IMR-90 (cell line): ENCODE measurements around the gene DNAJC25. TPM values are rescaled to one million over a fixed set of nuclear protein-coding genes. Genes with fewer than 3 reads are reported as not detected.

ENCODE experiments used
- ATAC-seq: fragments of 200-7000 bp; cut with Tn5 transposase; 2 replicates; pipeline ENCODE4 v1.9.1; 2020; ENCODE audit warnings: low read depth, mild to moderate bottlenecking, moderate library complexity
- BruUV-seq: library from RNA; stranded (reverse); fragments of 400-500 nt; replicated peaks from 2 replicates; lab custom pipeline; 2021; lab: Mats Ljungman, UMichigan
- CTCF ChIA-PET: fragments of 300-600 bp; formaldehyde crosslinking; extraction: SDS; loops from one replicate; lab custom pipeline; 2021; ENCODE audit warnings: antibody characterized with exemption; lab: Yijun Ruan, JAX
- POLR2A ChIA-PET: fragments of 300-600 bp; sonication (Branson Sonifier 250); formaldehyde crosslinking; loops from one replicate; lab custom pipeline; 2022; ENCODE audit warnings: antibody characterized with exemption; ENCODE audit not compliant: unreplicated experiment; lab: Charles Lee
- DNase-seq: peaks from one replicate; pipeline ENCODE4 v3.0.0; 2013
- H2AFZ ChIP-seq: replicated peaks from 2 replicates; pipeline ENCODE3; 2013; ENCODE audit warnings: low read length, mild to moderate bottlenecking; ENCODE audit not compliant: poor library complexity
- H2AK5ac ChIP-seq: 2 replicates; pipeline ENCODE4 v1.6.1; 2013; ENCODE audit warnings: low read depth, low read length, inconsistent platforms
- H2AK9ac ChIP-seq: replicated peaks from 2 replicates; pipeline ENCODE3; 2013; ENCODE audit warnings: mild to moderate bottlenecking, low read depth, low read length, moderate library complexity; ENCODE audit not compliant: poor library complexity
- H2BK120ac ChIP-seq: 2 replicates; pipeline ENCODE4 v1.6.1; 2013; ENCODE audit warnings: low read depth, low read length, inconsistent platforms
- H2BK15ac ChIP-seq: 3 replicates; pipeline ENCODE4 v1.6.1; 2013; ENCODE audit warnings: low read depth, low read length, inconsistent platforms
- H2BK20ac ChIP-seq: 2 replicates; pipeline ENCODE4 v1.6.1; 2013; ENCODE audit warnings: low read depth, mild to moderate bottlenecking, inconsistent platforms, low read length, moderate library complexity
- H2BK5ac ChIP-seq: 2 replicates; pipeline ENCODE4 v1.6.1; 2013; ENCODE audit warnings: mild to moderate bottlenecking, low read depth, low read length, inconsistent platforms; ENCODE audit not compliant: poor library complexity, severe bottlenecking
- H3K14ac ChIP-seq: replicated peaks from 2 replicates; pipeline ENCODE4 v1.6.1; 2013; ENCODE audit warnings: low read depth, low read length, inconsistent platforms
- H3K18ac ChIP-seq: 2 replicates; pipeline ENCODE4 v1.6.1; 2013; ENCODE audit warnings: low read depth, low read length, control low read depth
- H3K23ac ChIP-seq: 2 replicates; pipeline ENCODE4 v1.6.1; 2013; ENCODE audit warnings: low read depth, low read length, inconsistent platforms
- H3K27ac ChIP-seq: 2 replicates; pipeline ENCODE4 v1.5.1; 2013; ENCODE audit warnings: mild to moderate bottlenecking, control low read depth, low read length; ENCODE audit not compliant: insufficient read depth
- H3K27me3 ChIP-seq: 2 replicates; pipeline ENCODE4 v1.6.1; 2013; ENCODE audit warnings: low read length; ENCODE audit not compliant: control insufficient read depth, insufficient read depth
- H3K36me3 ChIP-seq: 2 replicates; pipeline ENCODE4 v1.6.1; 2013; ENCODE audit warnings: low read length, mixed read lengths; ENCODE audit not compliant: control insufficient read depth, insufficient read depth
- H3K4ac ChIP-seq: 2 replicates; pipeline ENCODE4 v1.6.1; 2013; ENCODE audit warnings: low read depth, low read length, inconsistent platforms
- H3K4me1 ChIP-seq: 2 replicates; pipeline ENCODE4 v1.6.1; 2013; ENCODE audit warnings: low read length, mixed read lengths; ENCODE audit not compliant: control insufficient read depth, insufficient read depth
- H3K4me2 ChIP-seq: 2 replicates; pipeline ENCODE4 v1.6.1; 2013; ENCODE audit warnings: low read depth, mild to moderate bottlenecking, control low read depth, low read length, moderate library complexity
- H3K4me3 ChIP-seq: 2 replicates; pipeline ENCODE4 v1.5.1; 2013; ENCODE audit warnings: low read depth, mild to moderate bottlenecking, control low read depth, low read length, moderate library complexity; ENCODE audit not compliant: insufficient read depth
- H3K56ac ChIP-seq: 2 replicates; pipeline ENCODE4 v1.6.1; 2013; ENCODE audit warnings: low read length, inconsistent platforms; ENCODE audit not compliant: insufficient read depth; ENCODE audit errors: extremely low read depth
- H3K79me1 ChIP-seq, 2 experiments: 2 replicates each; pipeline ENCODE4 v1.6.1; 2013; ENCODE audit warnings: low read length in 2 of 2, inconsistent platforms in 1 of 2, low read depth in 1 of 2
- H3K9ac ChIP-seq: 2 replicates; pipeline ENCODE4 v1.6.1; 2013; ENCODE audit warnings: low read depth, low read length, control low read depth
- H3K9me1 ChIP-seq: 2 replicates; pipeline ENCODE4 v1.6.1; 2013; ENCODE audit warnings: low read length, inconsistent platforms; ENCODE audit not compliant: insufficient read depth
- H3K9me3 ChIP-seq: 2 replicates; pipeline ENCODE4 v1.6.1; 2013; ENCODE audit warnings: low read length; ENCODE audit not compliant: control insufficient read depth, insufficient read depth
- H4K20me1 ChIP-seq: 2 replicates; pipeline ENCODE4 v1.6.1; 2013; ENCODE audit warnings: low read length, inconsistent platforms; ENCODE audit not compliant: insufficient read depth
- H4K5ac ChIP-seq: 2 replicates; pipeline ENCODE4 v1.6.1; 2013; ENCODE audit warnings: mild to moderate bottlenecking, low read depth, low read length, control low read depth
- H4K8ac ChIP-seq, 2 experiments: 2 replicates each; pipeline ENCODE4 v1.6.1; 2013; ENCODE audit warnings: low read depth in 2 of 2, low read length in 2 of 2, control low read depth in 1 of 2, inconsistent platforms in 1 of 2
- H4K91ac ChIP-seq: 2 replicates; pipeline ENCODE4 v1.6.1; 2013; ENCODE audit warnings: low read depth, low read length, inconsistent platforms; ENCODE audit not compliant: insufficient read depth
- RAD21 ChIP-seq: IDR thresholded peaks from 2 replicates; pipeline ENCODE4 v1.6.1; 2012; ENCODE audit warnings: low read length, improper control_type of control experiment
- SMC3 ChIP-seq: fragments of 150-350 bp; IDR thresholded peaks from 2 replicates; pipeline ENCODE4 v1.6.1; 2016; ENCODE audit warnings: low read depth, mild to moderate bottlenecking, antibody characterized with exemption, low read length, moderate library complexity
- WGBS, 2 experiments: methylation state at CpG; one replicate each; pipeline versions ENCODE4 v1.1.5 to v1.1.7; 2013; ENCODE audit warnings: missing lambda C conversion rate in 2 of 2; ENCODE audit not compliant: insufficient read length in 1 of 2; ENCODE audit errors: extremely low coverage in 2 of 2; 5-methylcytosine and 5-hydroxymethylcytosine counted together
- dilution Hi-C: fragments of 300-500 bp; cut with HindIII; formaldehyde crosslinking; loops from one replicate; pipeline ENCODE4 v1.14.3; 2018; ENCODE audit warnings: low sequenced_read_pairs; ENCODE audit not compliant: unreplicated experiment
- in situ Hi-C: fragments of 300-500 bp; cut with MboI; formaldehyde crosslinking; loops from 3 replicates; pipeline ENCODE4 v1.14.3; 2019; ENCODE audit warnings: low sequenced_read_pairs, inconsistent platforms, mixed read lengths
- intact Hi-C: fragments of 100-400 bp; cut with micrococcal nuclease; formaldehyde crosslinking; loops from 2 replicates; pipeline ENCODE4 v1.10.0; 2022
- polyA plus RNA-seq, 3 experiments: library from polyadenylated mRNA; depleted of rRNA; stranded (reverse); fragments of >200 nt; gene quantifications; 2 replicates each; pipeline ENCODE4 v1.2.3, GENCODE V29; 2012; ENCODE audit warnings: low replicate concordance in 1 of 3
- total RNA-seq: library from RNA; depleted of rRNA; stranded (reverse); fragments of >200 nt; gene quantifications from 2 replicates; pipeline ENCODE4 v1.2.3, GENCODE V29; 2012
- TF ChIP-seq, protein P1 (sequence below): fragments of 150-350 bp; IDR thresholded peaks from 2 replicates; pipeline ENCODE4 v1.6.1; 2016; ENCODE audit warnings: low read depth, mild to moderate bottlenecking, low read length, moderate library complexity, borderline replicate concordance
- TF ChIP-seq, protein P2 (sequence below): conservative IDR thresholded peaks from 2 replicates; pipeline ENCODE4 v1.5.1; 2012; ENCODE audit warnings: mild to moderate bottlenecking, low read depth, low read length, improper control_type of control experiment

The DNAJC25 gene
- total and polyA plus RNA-seq, 2 of the 4 experiments (the other 2 are of a cell fraction), result 3.2 to 6.6 TPM

DNA sequence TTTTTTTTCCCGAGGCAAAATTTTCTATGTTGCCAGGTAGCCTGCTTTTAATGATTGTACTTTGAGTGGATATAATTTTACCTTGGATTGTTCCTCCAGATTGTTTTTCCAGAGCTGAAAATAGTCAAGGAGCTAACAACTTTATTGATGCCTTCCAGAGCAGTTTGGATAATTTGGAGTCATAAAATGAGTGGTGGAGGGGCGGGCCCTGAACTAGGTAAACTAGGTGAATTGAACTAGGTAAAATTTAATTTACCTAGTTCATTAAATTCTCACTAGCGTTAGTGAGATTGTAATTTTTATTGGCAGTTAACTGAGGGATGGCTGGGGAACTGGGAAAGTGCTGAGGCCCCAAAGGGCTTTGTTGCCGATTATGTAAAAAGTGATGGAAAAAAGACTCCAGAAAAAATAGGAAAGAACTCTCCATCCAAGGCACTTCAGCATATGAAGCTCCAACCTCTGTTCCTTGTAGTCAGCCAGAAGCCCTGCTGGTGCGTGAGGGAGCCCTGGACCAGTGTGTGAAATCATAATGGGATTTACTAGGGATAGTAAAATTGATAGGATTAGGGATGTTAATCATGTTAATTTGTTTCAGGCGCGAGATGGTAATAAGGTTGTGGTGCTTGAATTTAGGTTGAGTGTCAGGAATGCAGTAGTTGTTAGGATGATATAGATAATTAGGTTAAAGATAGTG, 1.7 kb downstream of the DNAJC25 start:
- Histone ChIP-seq H3K4me1 (peaks cover 1% of the 10 kb centered on the region; the same call in 1 of the 2 replicates), H3K23ac (peak overlapping the region; percentile 95; the same call in 1 of the 2 replicates), H3K9me3 (no peaks in the 10 kb centered on the region), H4K91ac (no peak overlapping the region), H4K8ac (no peak overlapping the region), H2BK5ac (no peak overlapping the region), H2BK20ac (no peak overlapping the region), H3K4me2 (peak overlapping the region; percentile 99), H3K27ac (no peak overlapping the region), H3K18ac (no peak overlapping the region), H3K4ac (no peak overlapping the region), H4K20me1 (peaks cover 52% of the 10 kb centered on the region), H3K79me1 (peaks cover 11 to 68% of the 10 kb centered on the region in 2 experiments), H4K5ac (no peak overlapping the region), H2AK5ac (no peak overlapping the region), H3K56ac (no peak overlapping the region), H2BK15ac (no peak overlapping the region), H3K9ac (no peak overlapping the region), H2BK120ac (no peak overlapping the region), H3K14ac (no peak overlapping the region), H2AK9ac (no peak overlapping the region), H3K4me3 (peak overlapping the region; percentile 70; the same call in 1 of the 2 replicates), H2AFZ (no peak overlapping the region), H3K27me3 (no peaks in the 10 kb centered on the region), H3K36me3 (no peaks in the 10 kb centered on the region), H3K9me1 (peaks cover 12% of the 10 kb centered on the region)
- TSS peak; percentile 19 for BruUV-seq
- ATAC-seq, result no peak
- WGBS, 2 experiments, result 100% methylated on average over 2 of the region's 7 CpGs; no CpG with 5 or more reads in 1 of the 2 experiments
- intact Hi-C loops (loop anchor here (10.0 kb wide), 1 partner anchor 442 kb away; no protein-coding TSS in a partner anchor), in situ Hi-C loops (no loop called here), dilution Hi-C loops (no loop called here)
- CTCF ChIA-PET, result interaction anchor here (0.6 to 1.0 kb wide), 3 partner anchors 16 to 868 kb away, joined by 3 to 4 read pairs (median 3); no protein-coding TSS in a partner anchor
- DNase-seq, result no peak
- POLR2A ChIA-PET, result no interaction called here
- TF ChIP-seq, protein P1, sequence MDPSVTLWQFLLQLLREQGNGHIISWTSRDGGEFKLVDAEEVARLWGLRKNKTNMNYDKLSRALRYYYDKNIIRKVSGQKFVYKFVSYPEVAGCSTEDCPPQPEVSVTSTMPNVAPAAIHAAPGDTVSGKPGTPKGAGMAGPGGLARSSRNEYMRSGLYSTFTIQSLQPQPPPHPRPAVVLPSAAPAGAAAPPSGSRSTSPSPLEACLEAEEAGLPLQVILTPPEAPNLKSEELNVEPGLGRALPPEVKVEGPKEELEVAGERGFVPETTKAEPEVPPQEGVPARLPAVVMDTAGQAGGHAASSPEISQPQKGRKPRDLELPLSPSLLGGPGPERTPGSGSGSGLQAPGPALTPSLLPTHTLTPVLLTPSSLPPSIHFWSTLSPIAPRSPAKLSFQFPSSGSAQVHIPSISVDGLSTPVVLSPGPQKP, result no peak
- TF ChIP-seq SMC3, result no peak
- TF ChIP-seq RAD21, result no peak
- TF ChIP-seq, protein P2, sequence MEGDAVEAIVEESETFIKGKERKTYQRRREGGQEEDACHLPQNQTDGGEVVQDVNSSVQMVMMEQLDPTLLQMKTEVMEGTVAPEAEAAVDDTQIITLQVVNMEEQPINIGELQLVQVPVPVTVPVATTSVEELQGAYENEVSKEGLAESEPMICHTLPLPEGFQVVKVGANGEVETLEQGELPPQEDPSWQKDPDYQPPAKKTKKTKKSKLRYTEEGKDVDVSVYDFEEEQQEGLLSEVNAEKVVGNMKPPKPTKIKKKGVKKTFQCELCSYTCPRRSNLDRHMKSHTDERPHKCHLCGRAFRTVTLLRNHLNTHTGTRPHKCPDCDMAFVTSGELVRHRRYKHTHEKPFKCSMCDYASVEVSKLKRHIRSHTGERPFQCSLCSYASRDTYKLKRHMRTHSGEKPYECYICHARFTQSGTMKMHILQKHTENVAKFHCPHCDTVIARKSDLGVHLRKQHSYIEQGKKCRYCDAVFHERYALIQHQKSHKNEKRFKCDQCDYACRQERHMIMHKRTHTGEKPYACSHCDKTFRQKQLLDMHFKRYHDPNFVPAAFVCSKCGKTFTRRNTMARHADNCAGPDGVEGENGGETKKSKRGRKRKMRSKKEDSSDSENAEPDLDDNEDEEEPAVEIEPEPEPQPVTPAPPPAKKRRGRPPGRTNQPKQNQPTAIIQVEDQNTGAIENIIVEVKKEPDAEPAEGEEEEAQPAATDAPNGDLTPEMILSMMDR, result no peak
